HG02973 (cell line): ENCODE data around the gene EXOSC7.

Experiments used
- ATAC-seq: cut with Tn5 transposase; IDR thresholded peaks from one replicate; pipeline ENCODE4 v1.9.1; 2021; ENCODE audit warnings: moderate library complexity; ENCODE audit not compliant: unreplicated experiment

Gene EXOSC7

DNA sequence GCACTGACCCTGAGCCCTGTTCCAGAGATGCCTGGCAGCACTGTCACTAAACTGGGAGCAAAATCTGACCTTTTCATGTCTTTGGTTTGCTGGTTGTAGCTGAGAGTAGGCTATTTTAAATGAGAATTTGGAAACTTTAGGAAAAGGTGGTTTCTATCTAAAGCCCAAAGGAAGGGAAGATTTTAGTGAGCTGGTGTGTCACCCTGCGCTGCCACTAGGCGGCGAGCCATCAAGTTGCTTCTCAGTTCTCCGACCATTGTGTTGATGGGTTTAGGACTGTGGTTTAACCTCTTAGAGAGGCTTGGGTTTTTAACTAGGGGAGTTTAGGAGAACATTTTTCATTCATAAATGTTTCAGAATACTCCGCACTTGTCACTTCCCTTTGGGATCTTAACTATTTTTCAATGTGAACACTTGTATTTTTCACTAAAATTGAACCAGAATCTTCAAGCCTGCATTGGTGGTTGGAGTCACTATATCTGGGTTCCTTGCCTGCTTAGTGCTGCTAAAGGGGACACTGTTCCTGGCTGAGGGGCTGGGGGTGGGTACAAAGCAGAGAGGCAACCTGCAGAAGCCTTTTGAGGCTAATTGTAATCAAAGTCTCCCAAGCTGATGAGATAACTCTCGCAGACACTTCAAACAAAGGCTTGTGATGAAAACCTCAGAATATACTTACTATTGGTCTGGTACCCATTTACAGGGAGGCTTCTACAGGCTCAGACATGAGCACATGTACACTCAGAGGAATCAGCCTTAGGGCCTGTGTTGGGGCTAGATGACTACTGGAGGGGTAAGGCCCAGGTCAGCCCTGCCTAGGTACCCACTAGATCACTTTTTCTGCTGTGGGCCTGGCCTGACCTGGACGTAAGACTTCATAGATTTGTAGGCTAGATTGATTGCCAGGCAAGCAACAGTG lies 16.8 kb downstream of the EXOSC7 start:
- ATAC-seq, result no peak

GRCh38 chr3:44993471-44994205 lies 17.6 kb downstream of the EXOSC7 start:
- no peak for ATAC-seq

- no peak for ATAC-seq
These were observed 19.2 kb downstream of the EXOSC7 start for GRCh38 chr3:44995142-44995770.

DNA sequence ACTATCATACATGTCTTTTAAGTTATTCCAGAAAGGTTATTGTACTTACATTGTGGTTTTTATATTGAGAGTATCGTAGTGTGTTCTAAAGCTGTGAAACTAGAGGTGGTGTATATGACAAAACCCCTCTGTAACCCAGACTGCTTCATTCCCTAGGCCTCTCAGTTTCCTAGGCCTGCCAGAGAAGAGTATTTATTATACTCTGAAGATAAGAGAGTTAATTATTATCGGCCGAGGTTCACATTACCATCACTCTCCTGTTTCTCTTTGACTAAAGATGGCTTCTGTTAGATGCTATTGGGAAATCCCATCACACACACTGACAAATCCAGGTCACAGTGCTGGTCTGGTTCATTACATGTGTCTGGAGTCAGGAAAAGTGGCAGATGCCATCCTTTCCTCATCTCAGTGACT lies 20.5 kb downstream of the EXOSC7 start:
- ATAC-seq, result no peak

DNA sequence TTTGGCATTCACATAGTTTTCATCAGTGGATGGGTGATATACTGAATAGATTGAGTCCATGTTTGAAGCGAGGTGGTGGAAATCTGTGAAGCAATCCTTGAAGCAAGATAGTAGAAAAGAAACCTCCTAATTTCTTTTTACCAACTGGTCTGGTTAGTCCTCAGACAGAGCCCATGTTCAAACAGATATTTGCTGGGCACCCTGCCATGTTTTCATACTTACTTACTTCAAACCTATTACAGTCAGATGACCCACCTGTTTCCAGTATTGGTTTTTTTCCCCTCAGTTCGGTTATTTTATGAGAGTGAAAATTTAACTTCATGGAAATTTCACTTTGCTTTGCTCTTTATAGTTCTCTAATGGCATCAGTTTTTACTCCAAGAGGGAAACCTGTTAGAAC lies 23.7 kb downstream of the EXOSC7 start:
- ATAC-seq, result no peak

- no peak for ATAC-seq
These were observed 24.8 kb downstream of the EXOSC7 start for GRCh38 chr3:45000823-45001222.

DNA sequence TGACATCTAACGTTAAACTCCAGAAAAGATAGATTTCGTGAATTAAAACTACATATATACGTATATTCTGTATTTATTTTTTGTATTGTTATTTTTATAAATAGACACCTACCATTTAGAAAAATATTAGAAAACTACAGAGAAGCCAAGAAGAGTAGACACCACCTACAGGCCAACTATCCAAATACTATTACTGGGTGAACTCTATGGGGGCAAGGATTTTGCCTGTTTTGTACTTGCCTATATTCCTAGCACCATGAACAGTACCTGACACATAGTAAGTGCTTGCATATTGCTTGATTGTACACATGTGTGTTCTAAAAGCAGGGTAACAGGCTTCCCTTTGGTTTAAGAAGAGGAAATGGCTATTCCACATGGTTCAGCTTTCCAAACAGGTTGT lies 25.7 kb downstream of the EXOSC7 start:
- ATAC-seq, result no peak

- ATAC-seq, result no peak
These were observed 26.2 kb downstream of the EXOSC7 start for GRCh38 chr3:45002139-45002660.

DNA sequence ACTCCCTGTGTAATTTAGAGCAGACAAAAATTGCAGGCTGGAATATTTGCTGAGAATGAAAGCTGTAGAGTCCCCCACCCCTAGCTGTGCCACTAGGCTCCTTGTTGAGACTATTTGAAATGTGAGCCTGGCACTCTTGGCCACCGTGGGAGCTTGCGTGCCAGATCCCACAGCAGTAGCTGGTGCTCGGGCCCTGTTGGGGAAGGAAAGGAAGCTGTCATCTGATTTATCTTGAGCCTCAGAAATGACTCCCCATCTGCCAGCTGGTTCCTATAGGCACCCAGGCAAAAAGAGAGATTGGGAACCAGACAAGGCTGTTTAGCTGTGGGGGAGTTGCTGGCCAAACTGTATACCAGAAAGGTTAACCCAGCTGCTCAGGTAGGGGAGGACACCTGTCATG lies 26.7 kb downstream of the EXOSC7 start:
- ATAC-seq, result no peak

DNA sequence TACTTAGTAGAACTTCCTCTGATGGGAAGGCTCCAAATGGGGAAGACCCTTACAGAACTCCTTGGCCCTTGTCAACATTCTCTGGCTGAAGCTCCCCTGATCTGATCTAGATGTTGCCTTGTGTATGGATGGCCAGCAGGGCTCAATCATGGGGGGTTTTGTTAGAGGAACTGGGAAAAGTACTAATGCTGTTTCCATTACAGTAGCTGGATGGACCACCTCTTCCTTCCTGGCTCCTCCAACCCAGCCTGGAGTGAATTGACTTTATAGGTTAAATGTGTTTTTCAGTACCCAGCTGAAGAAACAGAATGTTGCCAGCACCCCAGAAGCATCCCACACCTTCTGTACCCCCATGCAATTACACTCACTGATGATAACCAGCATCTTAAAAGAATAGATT lies 27.4 kb downstream of the EXOSC7 start:
- no peak for ATAC-seq

DNA sequence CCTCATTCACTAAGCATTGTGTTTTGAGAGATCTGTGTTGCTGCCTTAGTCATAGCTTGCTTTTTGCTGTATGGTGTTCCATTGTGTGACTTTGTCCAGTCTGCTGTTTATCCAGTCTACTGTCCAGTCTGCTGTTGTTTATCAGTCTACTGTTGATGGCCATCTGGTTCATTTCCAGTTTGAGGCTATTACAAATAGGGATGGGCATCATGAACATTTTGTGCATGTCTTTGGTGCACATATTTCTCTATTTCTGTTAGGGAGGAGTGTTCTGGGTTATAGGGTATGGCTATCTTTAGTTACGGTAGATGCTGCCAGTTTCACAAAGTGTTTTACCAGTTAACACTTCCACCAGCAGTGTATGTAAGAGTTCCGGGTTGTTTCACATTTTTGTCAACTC lies 27.8 kb downstream of the EXOSC7 start:
- ATAC-seq, result no peak

- no peak for ATAC-seq
These were observed 31.0 kb downstream of the EXOSC7 start for GRCh38 chr3:45007091-45007490.

GRCh38 chr3:45008117-45008516 lies 32.1 kb downstream of the EXOSC7 start:
- ATAC-seq, result no peak

GRCh38 chr3:45009868-45010267 lies 33.8 kb downstream of the EXOSC7 start:
- no peak for ATAC-seq

GRCh38 chr3:45010811-45011333 lies 34.8 kb downstream of the EXOSC7 start:
- no peak for ATAC-seq

GRCh38 chr3:45011756-45012508 lies 35.9 kb downstream of the EXOSC7 start:
- no peak for ATAC-seq

- ATAC-seq, result no peak
These were observed 36.5 kb downstream of the EXOSC7 start for GRCh38 chr3:45012577-45012976.

DNA sequence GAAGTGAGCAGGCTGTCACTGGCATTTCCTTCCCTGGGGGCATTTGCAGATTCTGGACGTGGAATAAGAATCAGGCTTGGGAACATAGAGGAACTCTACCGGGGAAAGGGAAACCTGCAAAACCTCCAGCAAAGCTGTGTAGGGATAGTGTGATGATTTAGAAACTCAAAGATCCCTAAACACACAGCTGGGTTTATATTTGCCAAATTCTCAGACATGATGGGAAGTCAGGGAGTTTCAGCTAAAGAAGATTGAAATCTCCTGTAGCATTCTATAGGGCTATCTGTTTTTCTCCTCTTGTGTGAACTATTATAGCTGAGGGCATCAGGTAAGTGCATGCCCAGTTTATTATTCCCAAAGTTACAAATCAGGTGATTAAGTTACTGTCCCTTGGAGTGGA lies 40.9 kb downstream of the EXOSC7 start:
- no peak for ATAC-seq

DNA sequence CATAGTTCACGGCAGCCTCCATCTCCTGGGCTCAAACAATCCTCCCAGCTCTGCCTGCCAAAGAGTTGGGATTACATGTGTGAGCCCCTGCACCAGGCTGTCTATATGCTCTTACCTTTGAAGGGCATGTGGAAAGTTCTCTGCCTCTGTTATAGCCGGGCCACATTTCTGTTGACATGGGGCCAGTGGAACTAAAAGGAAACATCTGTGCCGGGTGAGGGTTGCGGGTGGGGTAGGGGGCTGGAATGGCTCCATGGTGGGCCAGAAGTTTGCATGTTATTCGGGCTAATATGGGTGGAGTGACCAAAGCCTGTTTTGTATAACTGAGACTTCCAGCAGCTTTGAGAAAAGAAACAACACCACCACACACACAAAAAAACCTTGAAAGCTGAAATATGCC lies 41.8 kb downstream of the EXOSC7 start:
- ATAC-seq, result no peak

DNA sequence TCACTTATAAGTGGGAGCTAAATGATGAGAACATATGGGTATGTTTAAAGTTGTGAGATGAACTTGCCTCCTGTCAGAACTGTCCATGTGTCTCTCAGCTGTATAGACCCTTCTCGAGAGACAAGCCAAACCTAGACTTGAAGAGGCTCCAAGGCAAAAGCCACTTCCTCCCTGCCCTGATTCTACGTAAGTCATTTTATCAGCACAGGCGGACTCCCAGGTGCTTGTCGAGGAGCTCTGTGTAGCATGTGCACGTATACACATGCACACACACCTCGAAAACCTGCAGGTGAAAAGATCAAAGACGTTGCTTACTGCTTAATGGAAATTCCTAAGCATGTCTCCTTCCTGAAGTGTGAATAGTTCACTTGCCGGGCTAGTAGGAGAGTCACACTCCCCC lies 44.5 kb downstream of the EXOSC7 start:
- no peak for ATAC-seq
